GM23338 (cell line): ENCODE data around the gene H2BW1. TPM values are rescaled to one million over a fixed set of nuclear protein-coding genes. Genes with fewer than 3 reads are reported as not detected.

Experiments used
- ATAC-seq: fragments of 200-7000 bp; cut with Tn5 transposase; 3 replicates; pipeline ENCODE4 v1.9.1; 2020
- DNase-seq: peaks from one replicate; pipeline ENCODE4 v3.0.0-alpha.2; 2015; ENCODE audit warnings: low spot score
- H2AFZ ChIP-seq: fragments of 200-600 bp; sonication (generic); 2 replicates; pipeline ENCODE4 v1.8.0; 2016; ENCODE audit warnings: antibody characterized with exemption, mild to moderate bottlenecking, moderate library complexity
- H3F3A ChIP-seq: fragments of 200-600 bp; sonication (generic); replicated peaks from 2 replicates; pipeline ENCODE4 v1.8.0; 2017; ENCODE audit warnings: antibody characterized with exemption, mixed run types, low read depth
- H3K27ac ChIP-seq: fragments of 200-600 bp; sonication (generic); 2 replicates; pipeline ENCODE4 v1.6.1; 2016; ENCODE audit warnings: low read depth
- H3K27me3 ChIP-seq: fragments of 200-600 bp; sonication (generic); 2 replicates; pipeline ENCODE4 v1.8.0; 2016; ENCODE audit warnings: mild to moderate bottlenecking, mixed run types, moderate library complexity; ENCODE audit not compliant: insufficient read depth
- H3K36me3 ChIP-seq: fragments of 200-600 bp; sonication (generic); 2 replicates; pipeline ENCODE4 v1.8.0; 2016; ENCODE audit warnings: mild to moderate bottlenecking; ENCODE audit not compliant: insufficient read depth
- H3K4me1 ChIP-seq: fragments of 200-600 bp; sonication (generic); 2 replicates; pipeline ENCODE4 v1.8.0; 2016; ENCODE audit warnings: mild to moderate bottlenecking, moderate library complexity; ENCODE audit not compliant: insufficient read depth
- H3K4me2 ChIP-seq: fragments of 200-600 bp; sonication (generic); 2 replicates; pipeline ENCODE4 v1.7.1; 2017; ENCODE audit warnings: mixed run types
- H3K4me3 ChIP-seq: fragments of 200-600 bp; sonication (generic); 2 replicates; pipeline ENCODE4 v1.6.1; 2016; ENCODE audit warnings: mixed run types
- H3K79me2 ChIP-seq: fragments of 200-600 bp; sonication (generic); replicated peaks from 2 replicates; pipeline ENCODE4 v1.8.0; 2017; ENCODE audit warnings: mild to moderate bottlenecking; ENCODE audit not compliant: insufficient read depth
- H3K9me2 ChIP-seq: fragments of 200-600 bp; sonication (generic); 2 replicates; pipeline ENCODE4 v1.8.0; 2017; ENCODE audit not compliant: insufficient read depth
- H4K20me1 ChIP-seq: fragments of 200-600 bp; sonication (generic); replicated peaks from 2 replicates; pipeline ENCODE4 v1.8.0; 2017; ENCODE audit warnings: mild to moderate bottlenecking; ENCODE audit not compliant: insufficient read depth
- H3K27ac Mint-ChIP-seq: 2 replicates; pipeline ENCODE4 v1.8.0; 2020; ENCODE audit warnings: inconsistent platforms, mild to moderate bottlenecking, moderate library complexity, mixed read lengths
- H3K27me3 Mint-ChIP-seq: 3 replicates; pipeline ENCODE4 v1.8.0; 2022; ENCODE audit warnings: low read depth, mild to moderate bottlenecking, moderate library complexity, mixed read lengths, inconsistent platforms; ENCODE audit not compliant: insufficient read depth, poor library complexity
- H3K36me3 Mint-ChIP-seq: 3 replicates; pipeline ENCODE4 v1.8.0; 2021; ENCODE audit warnings: low read depth, mild to moderate bottlenecking, inconsistent platforms, moderate library complexity, mixed read lengths
- H3K4me1 Mint-ChIP-seq: 3 replicates; pipeline ENCODE4 v1.8.0; 2020; ENCODE audit warnings: mild to moderate bottlenecking, inconsistent platforms, mixed read lengths
- H3K4me3 Mint-ChIP-seq: 3 replicates; pipeline ENCODE4 v1.8.0; 2021; ENCODE audit warnings: moderate library complexity, mild to moderate bottlenecking, inconsistent platforms, mixed read lengths
- H3K9me3 Mint-ChIP-seq: 3 replicates; pipeline ENCODE4 v1.8.0; 2020; ENCODE audit warnings: moderate library complexity, mild to moderate bottlenecking, inconsistent platforms, mixed read lengths
- CREB1 ChIP-seq: fragments of 250-450 bp; sonication (Bioruptor Pico); IDR thresholded peaks from 2 replicates; pipeline ENCODE4 v1.5.0; 2020; ENCODE audit warnings: low read depth, mild to moderate bottlenecking, moderate library complexity
- CTCF ChIP-seq, 2 experiments: fragments of 200-600 bp in 1 of 2; sonication (generic) in 1 of 2; conservative IDR thresholded peaks; 2 replicates each; pipeline versions ENCODE4 v1.5.1 to v1.6.1; 2016 to 2017; ENCODE audit warnings: antibody characterized with exemption in 2 of 2, low read depth in 2 of 2, mild to moderate bottlenecking in 2 of 2, moderate library complexity in 1 of 2
- ETS1 ChIP-seq: IDR thresholded peaks from 2 replicates; pipeline ENCODE4 v1.6.1; 2016; ENCODE audit warnings: antibody characterized with exemption
- EZH2 ChIP-seq: fragments of 200-600 bp; sonication (generic); IDR thresholded peaks from one replicate; pipeline ENCODE4 v1.8.0; 2017; ENCODE audit warnings: antibody characterized with exemption, mild to moderate bottlenecking, low read depth; ENCODE audit not compliant: unreplicated experiment
- EZH2phosphoT487 ChIP-seq: fragments of 200-600 bp; sonication (generic); IDR thresholded peaks from one replicate; pipeline ENCODE4 v1.8.1; 2018; ENCODE audit warnings: antibody characterized with exemption; ENCODE audit not compliant: unreplicated experiment
- JUNB ChIP-seq: IDR thresholded peaks from one replicate; pipeline ENCODE4 v1.6.1; 2016; ENCODE audit warnings: antibody characterized with exemption; ENCODE audit not compliant: unreplicated experiment
- NANOG ChIP-seq: IDR thresholded peaks from 2 replicates; pipeline ENCODE4 v1.6.1; 2016; ENCODE audit warnings: antibody characterized with exemption, borderline replicate concordance
- POLR2AphosphoS5 ChIP-seq: IDR thresholded peaks from 2 replicates; pipeline ENCODE4 v1.6.1; 2016; ENCODE audit warnings: antibody characterized with exemption, low read depth
- REST ChIP-seq: IDR thresholded peaks from one replicate; pipeline ENCODE4 v1.6.1; 2018; ENCODE audit warnings: antibody characterized with exemption; ENCODE audit not compliant: unreplicated experiment
- STAT1 ChIP-seq: IDR thresholded peaks from one replicate; pipeline ENCODE4 v1.6.1; 2016; ENCODE audit warnings: antibody characterized with exemption; ENCODE audit not compliant: unreplicated experiment
- ZNF114 ChIP-seq: fragments of 250-450 bp; sonication (Bioruptor Pico); IDR thresholded peaks from 2 replicates; pipeline ENCODE4 v1.5.0; 2020; ENCODE audit warnings: mild to moderate bottlenecking, moderate library complexity
- ZNF331 ChIP-seq: fragments of 250-450 bp; sonication (Bioruptor Pico); IDR thresholded peaks from 2 replicates; pipeline ENCODE4 v1.5.0; 2020; ENCODE audit warnings: low read depth, mild to moderate bottlenecking, moderate library complexity
- ZNF462 ChIP-seq: fragments of 250-450 bp; sonication (Bioruptor Pico); IDR thresholded peaks from 2 replicates; pipeline ENCODE4 v1.5.0; 2020; ENCODE audit warnings: mild to moderate bottlenecking, moderate library complexity
- polyA plus RNA-seq: library from polyadenylated mRNA; unstranded; fragments of >200 nt; fragmentation: Nextera tagmentation; extraction: Ambion mirVana; gene quantifications from 2 replicates; pipeline ENCODE4 v1.2.1, GENCODE V29; 2016
- total RNA-seq: library from RNA; depleted of rRNA; stranded (reverse); fragments of >200 nt; shearing (Covaris generic); gene quantifications from 2 replicates; pipeline ENCODE4 v1.2.3, GENCODE V29; 2014

The H2BW1 gene
- total and polyA plus RNA-seq, 2 experiments from 2014 or later = 0.35 TPM; not detected in 1

GRCh38 chrX:104045642-104046041 lies 32.1 kb upstream of the H2BW1 start:
- ATAC-seq (no peak), DNase-seq (no peak)
- Histone ChIP-seq H2AFZ (no peak overlapping the region), H3K9me2 (no peaks in the 10 kb centered on the region), H3F3A (no peaks in the 10 kb centered on the region), H3K27me3 (no peaks in the 10 kb centered on the region), H3K79me2 (no peaks in the 10 kb centered on the region), H3K36me3 (no peaks in the 10 kb centered on the region), H4K20me1 (no peaks in the 10 kb centered on the region), H3K27ac (no peak overlapping the region), H3K4me1 (no peaks in the 10 kb centered on the region), H3K4me3 (no peak overlapping the region), H3K4me2 (no peak overlapping the region)
- Mint-ChIP-seq H3K27me3 (no peaks in the 10 kb centered on the region), H3K4me3 (no peak overlapping the region), H3K9me3 (no peaks in the 10 kb centered on the region), H3K4me1 (peaks cover 9% of the 10 kb centered on the region), H3K27ac (no peak overlapping the region), H3K36me3 (no peaks in the 10 kb centered on the region)
- TF ChIP-seq NANOG = no peak
- TF ChIP-seq EZH2 = no peak
- no peak for TF ChIP-seq JUNB
- no peak for TF ChIP-seq STAT1
- TF ChIP-seq ZNF114 (CRISPR knock-in tag) = no peak
- no peak for TF ChIP-seq EZH2phosphoT487
- TF ChIP-seq ZNF462 = no peak
- TF ChIP-seq ETS1 = no peak
- no peak for TF ChIP-seq CREB1
- no peak for TF ChIP-seq REST
- TF ChIP-seq ZNF331 (CRISPR knock-in tag) = no peak
- TF ChIP-seq CTCF (conservative IDR thresholded peaks at IDR 0.05; ENCODE audit: low read depth in 2 of 2) = no peak
- no peak for TF ChIP-seq POLR2AphosphoS5
